DMS79 (cell line): ENCODE measurements around the gene VSX2.
"Not testable (repeated sequence)": the region's sequence is repeated elsewhere in the genome, so short reads cannot be mapped to it uniquely, and the experiment has no call there.

Experiments used
- DNase-seq: peaks from one replicate; lab custom pipeline; 2025; lab: John Stamatoyannopoulos, UW

VSX2 gene

GRCh38 chr14:74259513-74259912, 20.3 kb downstream of the VSX2 start:
- no peak for DNase-seq

- no peak for DNase-seq
Observed at GRCh38 chr14:74260525-74261233, 21.4 kb downstream of the VSX2 start.

GRCh38 chr14:74261288-74261687, 22.0 kb downstream of the VSX2 start:
- no peak for DNase-seq

GRCh38 chr14:74262076-74262475, 22.8 kb downstream of the VSX2 start:
- DNase-seq: no peak

- no peak for DNase-seq
Observed at GRCh38 chr14:74263181-74263580, 23.9 kb downstream of the VSX2 start.

- DNase-seq: no peak
Observed at GRCh38 chr14:74263921-74264320, 24.7 kb downstream of the VSX2 start.

- DNase-seq: no peak
Observed at GRCh38 chr14:74265301-74265965, 26.2 kb downstream of the VSX2 start.

- DNase-seq: no peak
Observed at GRCh38 chr14:74267588-74267987, 28.3 kb downstream of the VSX2 start.

GRCh38 chr14:74270382-74271177, 31.3 kb downstream of the VSX2 start:
- not testable (repeated sequence) for DNase-seq

- DNase-seq: no peak
Observed at GRCh38 chr14:74271365-74271764, 32.1 kb downstream of the VSX2 start.

- peak; percentile 96 for DNase-seq
Observed at GRCh38 chr14:74275241-74275841, 36.1 kb downstream of the VSX2 start.

GRCh38 chr14:74278080-74278479, 38.8 kb downstream of the VSX2 start:
- no peak for DNase-seq

- no peak for DNase-seq
Observed at GRCh38 chr14:74281069-74281468, 41.8 kb downstream of the VSX2 start.

GRCh38 chr14:74286736-74287135, 47.5 kb downstream of the VSX2 start:
- DNase-seq: no peak

GRCh38 chr14:74289801-74290200, 50.6 kb downstream of the VSX2 start:
- no peak for DNase-seq

GRCh38 chr14:74290415-74290814, 51.2 kb downstream of the VSX2 start:
- DNase-seq: no peak

- no peak for DNase-seq
Observed at GRCh38 chr14:74292061-74292460, 52.8 kb downstream of the VSX2 start.

- DNase-seq: no peak
Observed at GRCh38 chr14:74293606-74294005, 54.4 kb downstream of the VSX2 start.

GRCh38 chr14:74296037-74296467, 56.8 kb downstream of the VSX2 start:
- no peak for DNase-seq

GRCh38 chr14:74297986-74298385, 58.7 kb downstream of the VSX2 start:
- no peak for DNase-seq

- no peak for DNase-seq
Observed at GRCh38 chr14:74299061-74299545, 59.9 kb downstream of the VSX2 start.

GRCh38 chr14:74301594-74302151, 62.4 kb downstream of the VSX2 start:
- DNase-seq: no peak
